SK-N-SH (cell line): Measurements from ENCODE around the gene MST1R. TPM values are rescaled to one million over a fixed set of nuclear protein-coding genes. Genes with fewer than 3 reads are reported as not detected.

Experiments used
- CTCF ChIA-PET: fragments of 300-600, 350-600 bp; formaldehyde crosslinking; extraction: SDS; loops from one replicate; lab custom pipeline; 2021; lab: Yijun Ruan, JAX
- POLR2A ChIA-PET: fragments of 350-600 bp; sonication (Branson Sonifier 250); formaldehyde crosslinking; extraction: SDS; loops from one replicate; lab custom pipeline; 2020; ENCODE audit warnings: antibody characterized with exemption, inconsistent platforms; lab: Yijun Ruan, JAX
- DNase-seq: peaks from one replicate; pipeline ENCODE4 v3.0.0; 2012
- H2AFZ ChIP-seq: fragments of 200-600 bp; sonication (generic); 2 replicates; pipeline ENCODE4 v1.8.1; 2016; ENCODE audit warnings: antibody characterized with exemption, mild to moderate bottlenecking, low read depth
- H3F3A ChIP-seq: fragments of 200-600 bp; sonication (generic); replicated peaks from 2 replicates; pipeline ENCODE3; 2016; ENCODE audit warnings: antibody characterized with exemption, mild to moderate bottlenecking; ENCODE audit not compliant: insufficient read depth
- H3K27ac ChIP-seq, 2 experiments: fragments of 200-500 bp in 1 of 2; fragments of 200-600 bp in 1 of 2; sonication (Bioruptor generic) in 1 of 2; sonication (generic), shearing (Covaris generic) in 1 of 2; 2 replicates each; pipeline versions ENCODE4 v1.5.1 to v1.6.1; 2014 to 2016; ENCODE audit warnings: low read depth in 2 of 2, inconsistent platforms in 1 of 2, low read length in 1 of 2, mild to moderate bottlenecking in 1 of 2, mixed read lengths in 1 of 2
- H3K27me3 ChIP-seq: fragments of 200-600 bp; sonication (generic), shearing (Covaris generic); 2 replicates; pipeline ENCODE4 v1.6.1; 2016; ENCODE audit warnings: mixed run types; ENCODE audit not compliant: insufficient read depth
- H3K36me3 ChIP-seq, 2 experiments: fragments of 200-500 bp in 1 of 2; fragments of 200-600 bp in 1 of 2; sonication (Bioruptor generic) in 1 of 2; sonication (generic) in 1 of 2; replicated peaks in 1 of 2; 2 replicates each; pipeline versions ENCODE3 to v1.5.1; 2014 to 2016; ENCODE audit warnings: low read length in 1 of 2, mild to moderate bottlenecking in 1 of 2; ENCODE audit not compliant: insufficient read depth in 2 of 2, control insufficient read depth in 1 of 2
- H3K4me1 ChIP-seq, 2 experiments: fragments of 200-500 bp in 1 of 2; fragments of 200-600 bp in 1 of 2; sonication (Bioruptor generic) in 1 of 2; sonication (generic), shearing (Covaris generic) in 1 of 2; 2 replicates each; pipeline versions ENCODE4 v1.5.1 to v1.6.1; 2014 to 2016; ENCODE audit warnings: low read depth in 1 of 2, low read length in 1 of 2, mixed run types in 1 of 2; ENCODE audit not compliant: insufficient read depth in 2 of 2, control insufficient read depth in 1 of 2
- H3K4me2 ChIP-seq: fragments of 200-600 bp; sonication (generic), shearing (Covaris generic); 2 replicates; pipeline ENCODE4 v1.6.1; 2017; ENCODE audit warnings: mixed run types
- H3K4me3 ChIP-seq, 2 experiments: fragments of 200-500 bp in 1 of 2; fragments of 200-600 bp in 1 of 2; sonication (Bioruptor generic) in 1 of 2; sonication (generic), shearing (Covaris generic) in 1 of 2; 2 replicates each; pipeline versions ENCODE4 v1.5.1 to v1.8.1; 2014 to 2016; ENCODE audit warnings: low read depth in 2 of 2, inconsistent platforms in 1 of 2, low read length in 1 of 2, mild to moderate bottlenecking in 1 of 2, mixed read lengths in 1 of 2, moderate library complexity in 1 of 2
- H3K79me2 ChIP-seq: fragments of 200-600 bp; sonication (generic); 2 replicates; pipeline ENCODE4 v1.8.1; 2017; ENCODE audit warnings: mild to moderate bottlenecking; ENCODE audit not compliant: insufficient read depth
- H3K9ac ChIP-seq: fragments of 200-600 bp; sonication (generic); 2 replicates; pipeline ENCODE4 v1.6.1; 2017; ENCODE audit warnings: mixed run types
- H3K9me2 ChIP-seq: fragments of 200-600 bp; sonication (generic); 2 replicates; pipeline ENCODE4 v1.6.1; 2017; ENCODE audit warnings: mixed run types
- H3K9me3 ChIP-seq: fragments of 200-600 bp; sonication (generic); 2 replicates; pipeline ENCODE4 v1.6.1; 2017; ENCODE audit warnings: mixed run types, mild to moderate bottlenecking, moderate library complexity
- H4K20me1 ChIP-seq: fragments of 200-600 bp; sonication (generic); 2 replicates; pipeline ENCODE4 v1.6.1; 2017; ENCODE audit warnings: mild to moderate bottlenecking, mixed run types; ENCODE audit not compliant: insufficient read depth
- CHD2 ChIP-seq: fragments of 150-350 bp; IDR thresholded peaks from 2 replicates; pipeline ENCODE4 v1.6.1; 2018; ENCODE audit warnings: low read length; ENCODE audit not compliant: partially characterized antibody
- EP300 ChIP-seq, 2 experiments: IDR thresholded peaks; 2 replicates each; pipeline versions ENCODE4 v1.4.0 to v1.6.1; 2012; ENCODE audit warnings: borderline replicate concordance in 1 of 2, low read depth in 1 of 2, low read length in 1 of 2
- FOSL2 ChIP-seq: IDR thresholded peaks from 2 replicates; pipeline ENCODE4 v1.4.0; 2012; ENCODE audit warnings: low read depth, mild to moderate bottlenecking, moderate library complexity, borderline replicate concordance
- FOXM1 ChIP-seq: IDR thresholded peaks from 2 replicates; pipeline ENCODE4 v1.4.0; 2012; ENCODE audit warnings: low read depth, mild to moderate bottlenecking
- GABPA ChIP-seq: IDR thresholded peaks from 2 replicates; pipeline ENCODE4 v1.4.0; 2012; ENCODE audit warnings: low read depth, mild to moderate bottlenecking
- MAX ChIP-seq: IDR thresholded peaks from 2 replicates; pipeline ENCODE4 v1.4.0; 2012; ENCODE audit warnings: low read depth
- MEF2A ChIP-seq: IDR thresholded peaks from 2 replicates; pipeline ENCODE4 v1.4.0; 2012; ENCODE audit warnings: low read depth, borderline replicate concordance
- NFIC ChIP-seq: IDR thresholded peaks from 2 replicates; pipeline ENCODE4 v1.4.0; 2012; ENCODE audit warnings: borderline replicate concordance
- NRF1 ChIP-seq: IDR thresholded peaks from 2 replicates; pipeline ENCODE4 v1.6.1; 2012; ENCODE audit warnings: low read depth, mild to moderate bottlenecking, low read length
- POLR2AphosphoS5 ChIP-seq: IDR thresholded peaks from 2 replicates; pipeline ENCODE4 v1.6.1; 2012; ENCODE audit warnings: low read depth, low read length
- RFX5 ChIP-seq: IDR thresholded peaks from 2 replicates; pipeline ENCODE4 v1.6.1; 2012; ENCODE audit warnings: mild to moderate bottlenecking, improper control_type of control experiment, low read length
- RXRA ChIP-seq: IDR thresholded peaks from 2 replicates; pipeline ENCODE4 v1.4.0; 2012; ENCODE audit warnings: low read depth, mild to moderate bottlenecking, borderline replicate concordance
- TCF12 ChIP-seq: IDR thresholded peaks from 2 replicates; pipeline ENCODE4 v1.4.0; 2012
- TEAD4 ChIP-seq: IDR thresholded peaks from 2 replicates; pipeline ENCODE4 v1.4.0; 2012; ENCODE audit warnings: mild to moderate bottlenecking, borderline replicate concordance; ENCODE audit not compliant: insufficient read depth
- USF1 ChIP-seq: IDR thresholded peaks from 2 replicates; pipeline ENCODE4 v1.4.0; 2012; ENCODE audit warnings: low read depth, borderline replicate concordance
- YY1 ChIP-seq: IDR thresholded peaks from 2 replicates; pipeline ENCODE4 v1.4.0; 2012; ENCODE audit warnings: low read depth, mild to moderate bottlenecking
- WGBS: methylation state at CpG from one replicate; pipeline ENCODE4 v1.1.6; 2017; ENCODE audit warnings: low lambda C conversion rate; 5-methylcytosine and 5-hydroxymethylcytosine counted together
- polyA plus RNA-seq, 3 experiments: library from polyadenylated mRNA; depleted of rRNA; stranded (reverse); fragments of >200 nt; gene quantifications; 2 replicates each; pipeline ENCODE4 v1.2.3, GENCODE V29; 2012
- TF ChIP-seq, protein P1 (sequence below): IDR thresholded peaks from 2 replicates; pipeline ENCODE4 v1.4.0; 2012; ENCODE audit warnings: low read depth, borderline replicate concordance
- TF ChIP-seq, protein P2 (sequence below): fragments of 150-350 bp; IDR thresholded peaks from 2 replicates; pipeline ENCODE4 v1.6.1; 2017; ENCODE audit warnings: antibody characterized with exemption, low read length, low read depth, borderline replicate concordance

The MST1R gene
- polyA plus RNA-seq, 1 of the 3 experiments (the other 2 are of a cell fraction) = 0.23 TPM

- H3K4me3 ChIP-seq = no peak overlapping the region
- no peaks in the 10 kb centered on the region for H3K79me2 ChIP-seq
- H3K9ac ChIP-seq = no peak overlapping the region
- no peaks in the 10 kb centered on the region for H3K9me2 ChIP-seq
- no peak overlapping the region for H2AFZ ChIP-seq
- no peak overlapping the region for H3K4me2 ChIP-seq
- no peaks in the 10 kb centered on the region for H4K20me1 ChIP-seq
- DNase-seq = no peak
- H3K27ac ChIP-seq = no peak overlapping the region
- WGBS = 87% methylated on average over 5 of the region's 6 CpGs
- ChIA-PET POLR2A (no interaction called here), CTCF (interaction anchor here (1.2 to 4.5 kb wide), 4 partner anchors 17 to 97 kb away, joined by 3 to 26 read pairs (median 14); partner anchors contain the start of gene INKA1)
- H3F3A ChIP-seq = no peaks in the 10 kb centered on the region
- no peaks in the 10 kb centered on the region for H3K36me3 ChIP-seq
- no peaks in the 10 kb centered on the region for H3K27me3 ChIP-seq
- TF ChIP-seq NFIC (no peak), NRF1 (no peak), TEAD4 (no peak), FOSL2 (no peak), MEF2A (no peak), MAX (no peak), RXRA (no peak), POLR2AphosphoS5 (no peak), USF1 (no peak), TCF12 (no peak), GABPA (no peak), RFX5 (no peak), EP300 (IDR thresholded peaks at IDR 0.05; ENCODE audit: borderline replicate concordance in 1 of 2, low read depth in 1 of 2, low read length in 1 of 2) (no peak), CHD2 (no peak), YY1 (no peak), FOXM1 (no peak)
- TF ChIP-seq, protein P1, sequence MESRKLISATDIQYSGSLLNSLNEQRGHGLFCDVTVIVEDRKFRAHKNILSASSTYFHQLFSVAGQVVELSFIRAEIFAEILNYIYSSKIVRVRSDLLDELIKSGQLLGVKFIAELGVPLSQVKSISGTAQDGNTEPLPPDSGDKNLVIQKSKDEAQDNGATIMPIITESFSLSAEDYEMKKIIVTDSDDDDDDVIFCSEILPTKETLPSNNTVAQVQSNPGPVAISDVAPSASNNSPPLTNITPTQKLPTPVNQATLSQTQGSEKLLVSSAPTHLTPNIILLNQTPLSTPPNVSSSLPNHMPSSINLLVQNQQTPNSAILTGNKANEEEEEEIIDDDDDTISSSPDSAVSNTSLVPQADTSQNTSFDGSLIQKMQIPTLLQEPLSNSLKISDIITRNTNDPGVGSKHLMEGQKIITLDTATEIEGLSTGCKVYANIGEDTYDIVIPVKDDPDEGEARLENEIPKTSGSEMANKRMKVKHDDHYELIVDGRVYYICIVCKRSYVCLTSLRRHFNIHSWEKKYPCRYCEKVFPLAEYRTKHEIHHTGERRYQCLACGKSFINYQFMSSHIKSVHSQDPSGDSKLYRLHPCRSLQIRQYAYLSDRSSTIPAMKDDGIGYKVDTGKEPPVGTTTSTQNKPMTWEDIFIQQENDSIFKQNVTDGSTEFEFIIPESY = no peak
- TF ChIP-seq, protein P2, sequence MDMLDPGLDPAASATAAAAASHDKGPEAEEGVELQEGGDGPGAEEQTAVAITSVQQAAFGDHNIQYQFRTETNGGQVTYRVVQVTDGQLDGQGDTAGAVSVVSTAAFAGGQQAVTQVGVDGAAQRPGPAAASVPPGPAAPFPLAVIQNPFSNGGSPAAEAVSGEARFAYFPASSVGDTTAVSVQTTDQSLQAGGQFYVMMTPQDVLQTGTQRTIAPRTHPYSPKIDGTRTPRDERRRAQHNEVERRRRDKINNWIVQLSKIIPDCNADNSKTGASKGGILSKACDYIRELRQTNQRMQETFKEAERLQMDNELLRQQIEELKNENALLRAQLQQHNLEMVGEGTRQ = no peak
- TF ChIP-seq, all 33 proteins: peak for 0
- Histone ChIP-seq H3K4me1 (peaks cover 0 to 6% of the 10 kb centered on the region in 2 experiments; a peak in 1 of 4 replicates), H3K9me3 (no peaks in the 10 kb centered on the region)
Observed at GRCh38 chr3:49898991-49899390, 4.7 kb downstream of the MST1R start.
